GM19372 (cell line): ENCODE results near the gene SFRP2.

ENCODE experiments used
- ATAC-seq: cut with Tn5 transposase; IDR thresholded peaks from one replicate; pipeline ENCODE4 v1.9.1; 2021; ENCODE audit warnings: mild to moderate bottlenecking, low read depth, moderate library complexity; ENCODE audit not compliant: unreplicated experiment

Gene SFRP2, protein sequence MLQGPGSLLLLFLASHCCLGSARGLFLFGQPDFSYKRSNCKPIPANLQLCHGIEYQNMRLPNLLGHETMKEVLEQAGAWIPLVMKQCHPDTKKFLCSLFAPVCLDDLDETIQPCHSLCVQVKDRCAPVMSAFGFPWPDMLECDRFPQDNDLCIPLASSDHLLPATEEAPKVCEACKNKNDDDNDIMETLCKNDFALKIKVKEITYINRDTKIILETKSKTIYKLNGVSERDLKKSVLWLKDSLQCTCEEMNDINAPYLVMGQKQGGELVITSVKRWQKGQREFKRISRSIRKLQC

DNA sequence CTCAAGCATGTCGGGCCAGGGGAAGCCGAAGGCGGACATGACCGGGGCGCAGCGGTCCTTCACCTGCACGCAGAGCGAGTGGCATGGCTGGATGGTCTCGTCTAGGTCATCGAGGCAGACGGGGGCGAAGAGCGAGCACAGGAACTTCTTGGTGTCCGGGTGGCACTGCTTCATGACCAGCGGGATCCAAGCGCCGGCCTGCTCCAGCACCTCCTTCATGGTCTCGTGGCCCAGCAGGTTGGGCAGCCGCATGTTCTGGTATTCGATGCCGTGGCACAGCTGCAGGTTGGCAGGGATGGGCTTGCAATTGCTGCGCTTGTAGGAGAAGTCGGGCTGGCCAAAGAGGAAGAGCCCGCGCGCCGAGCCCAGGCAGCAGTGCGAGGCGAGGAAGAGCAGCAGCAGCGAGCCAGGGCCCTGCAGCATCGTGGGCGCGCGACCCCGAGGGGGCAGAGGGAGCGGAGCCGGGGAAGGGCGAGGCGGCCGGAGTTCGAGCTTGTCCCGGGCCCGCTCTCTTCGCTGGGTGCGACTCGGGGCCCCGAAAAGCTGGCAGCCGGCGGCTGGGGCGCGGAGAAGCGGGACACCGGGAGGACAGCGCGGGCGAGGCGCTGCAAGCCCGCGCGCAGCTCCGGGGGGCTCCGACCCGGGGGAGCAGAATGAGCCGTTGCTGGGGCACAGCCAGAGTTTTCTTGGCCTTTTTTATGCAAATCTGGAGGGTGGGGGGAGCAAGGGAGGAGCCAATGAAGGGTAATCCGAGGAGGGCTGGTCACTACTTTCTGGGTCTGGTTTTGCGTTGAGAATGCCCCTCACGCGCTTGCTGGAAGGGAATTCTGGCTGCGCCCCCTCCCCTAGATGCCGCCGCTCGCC is at the start of gene SFRP2:
Gene SFRP2, minus strand, starts transcription at position 671 of the 864 bp plus-strand sequence. Its CDS starts 248 bp downstream, at position 423.
- no peak for ATAC-seq

DNA sequence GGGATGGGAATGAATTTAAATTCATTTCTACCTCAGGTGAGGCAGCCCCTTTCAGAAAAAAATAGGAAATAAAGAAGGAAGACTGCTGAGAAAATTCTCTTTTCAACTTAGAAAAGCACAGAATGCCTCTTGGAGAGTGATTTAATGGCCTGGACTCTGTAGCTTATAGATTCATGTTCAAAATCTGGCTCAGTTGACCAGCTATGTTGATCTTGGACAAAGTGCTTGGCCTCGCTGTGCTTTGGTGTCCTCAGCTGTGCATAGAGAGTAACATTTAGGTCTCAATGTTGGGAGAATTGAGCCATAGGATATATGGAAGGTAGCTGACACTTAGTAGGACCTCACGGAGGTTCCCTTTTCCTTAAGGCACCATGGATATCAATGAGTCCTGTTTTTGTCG is 49.7 kb upstream of the SFRP2 start:
- ATAC-seq: no peak

DNA sequence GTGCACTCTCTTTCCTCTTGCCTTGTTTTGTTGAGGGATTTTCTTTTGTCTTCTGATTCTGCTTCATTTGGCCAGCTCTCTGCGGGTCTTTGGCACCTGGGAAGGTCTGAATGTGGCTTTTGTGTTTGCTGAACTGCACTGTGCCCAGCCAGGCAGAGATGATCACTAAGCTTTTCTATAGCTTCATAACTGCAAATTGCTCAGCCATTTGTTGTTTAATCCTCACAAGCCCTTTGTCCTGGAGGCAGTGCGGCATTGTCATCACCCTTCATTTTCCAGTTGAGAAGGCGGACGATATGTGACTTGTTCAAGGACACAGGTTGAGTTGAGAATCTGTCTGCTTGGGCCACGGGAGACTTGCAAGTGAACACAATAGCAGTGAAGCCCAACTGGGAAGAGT is 46.0 kb upstream of the SFRP2 start:
- no peak for ATAC-seq

DNA sequence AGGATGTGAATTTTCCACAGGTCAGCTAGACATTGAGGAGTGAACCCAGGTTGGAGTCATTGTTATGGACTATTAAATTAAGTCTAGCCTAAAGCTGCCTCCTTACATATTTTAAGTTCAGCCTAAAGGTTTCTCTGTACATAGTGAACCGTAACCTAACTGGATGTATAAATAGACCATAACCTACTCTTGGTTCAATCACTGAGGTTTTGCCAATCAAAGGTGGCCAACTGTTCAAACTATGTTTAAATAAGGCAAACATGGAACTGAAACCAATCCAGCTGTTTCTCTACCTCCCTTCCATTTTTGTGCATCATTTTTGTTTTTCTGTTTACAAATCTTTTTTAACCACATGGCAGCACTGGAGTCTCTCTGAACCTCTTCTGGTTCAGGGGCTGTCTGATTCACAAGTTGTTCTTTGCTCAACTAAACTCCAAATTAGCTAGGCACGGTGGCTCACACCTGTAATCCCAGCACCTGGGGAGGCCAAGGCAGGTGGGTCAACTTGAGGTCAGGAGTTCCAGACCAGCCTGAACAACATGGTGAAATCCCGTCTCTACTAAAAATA is 43.9 kb upstream of the SFRP2 start:
- ATAC-seq: no peak

DNA sequence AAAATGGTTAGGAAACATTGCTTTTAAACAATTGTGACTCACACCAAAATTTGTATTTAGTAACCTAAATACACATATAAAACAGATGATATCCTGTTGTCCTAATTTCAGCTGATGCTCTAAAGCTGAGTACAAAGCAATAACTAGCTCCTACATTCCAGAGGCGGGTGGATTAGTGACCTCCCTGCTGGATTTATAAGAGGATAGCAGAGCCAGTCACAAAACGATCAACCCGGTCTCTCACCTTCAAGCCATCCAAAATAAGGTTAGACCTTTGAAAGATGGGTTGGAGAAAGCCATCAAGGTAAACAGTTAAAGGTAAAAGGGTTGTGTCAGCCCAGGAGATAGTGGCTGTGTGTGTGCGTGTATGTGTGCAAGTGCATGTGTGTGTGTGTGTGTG is 43.2 kb upstream of the SFRP2 start:
- no peak for ATAC-seq

DNA sequence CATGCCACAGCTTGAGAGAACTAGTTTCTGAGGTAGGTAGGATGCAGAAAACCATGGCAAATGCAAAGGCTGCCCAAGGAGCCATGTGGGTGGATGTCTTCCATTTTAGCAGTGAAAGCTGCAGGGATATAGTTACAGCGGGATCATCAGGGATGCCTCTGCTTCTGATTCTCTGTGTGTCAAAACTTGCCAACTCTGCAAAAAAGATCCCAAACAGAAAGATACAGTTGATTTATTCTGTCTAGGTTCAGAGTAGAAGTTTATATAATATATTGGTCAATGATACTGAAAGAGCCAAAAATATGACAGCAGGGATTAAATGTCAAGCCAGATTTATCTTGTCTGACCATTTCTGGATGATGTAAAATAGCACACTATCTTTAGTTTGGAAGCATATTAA is 42.4 kb upstream of the SFRP2 start:
- ATAC-seq: no peak

DNA sequence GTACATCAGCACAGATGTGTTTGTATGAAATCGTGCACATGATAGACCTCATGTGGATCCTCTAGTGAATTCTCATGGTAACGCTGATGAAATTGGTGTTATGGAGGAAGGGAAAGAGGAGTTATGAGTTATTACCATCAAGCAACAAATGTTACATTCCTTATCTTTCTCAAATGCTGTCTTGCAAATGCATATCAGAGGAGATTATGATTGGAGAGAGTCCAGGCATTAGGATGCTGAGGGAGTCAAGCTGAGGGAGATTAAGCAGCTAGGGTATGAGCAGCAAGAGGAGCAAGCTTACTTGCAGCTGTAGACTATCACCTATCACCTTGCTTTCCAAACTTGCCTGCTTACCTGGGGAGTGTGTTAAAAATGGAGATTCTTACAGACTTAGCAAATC is 36.8 kb upstream of the SFRP2 start:
- no peak for ATAC-seq

DNA sequence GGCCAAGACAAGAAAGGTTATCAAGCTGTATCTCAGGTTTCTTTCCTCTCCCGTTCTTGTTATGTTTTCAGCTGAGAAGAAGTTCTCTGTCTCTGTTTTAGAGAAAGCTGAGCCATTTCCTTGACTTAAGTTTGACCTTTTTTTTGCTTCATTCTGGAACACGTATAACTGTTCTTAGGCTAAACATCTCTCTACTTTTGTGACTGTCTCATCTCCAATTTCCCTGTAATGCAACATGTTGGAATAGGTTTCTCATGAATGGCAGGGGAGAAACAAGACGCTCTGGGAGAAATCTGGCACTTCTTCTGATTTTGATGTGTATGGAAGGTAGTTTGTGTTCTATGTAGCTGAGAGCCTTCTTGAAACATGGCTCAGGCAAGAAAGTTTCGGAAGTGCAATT is 36.2 kb upstream of the SFRP2 start:
- ATAC-seq: no peak

DNA sequence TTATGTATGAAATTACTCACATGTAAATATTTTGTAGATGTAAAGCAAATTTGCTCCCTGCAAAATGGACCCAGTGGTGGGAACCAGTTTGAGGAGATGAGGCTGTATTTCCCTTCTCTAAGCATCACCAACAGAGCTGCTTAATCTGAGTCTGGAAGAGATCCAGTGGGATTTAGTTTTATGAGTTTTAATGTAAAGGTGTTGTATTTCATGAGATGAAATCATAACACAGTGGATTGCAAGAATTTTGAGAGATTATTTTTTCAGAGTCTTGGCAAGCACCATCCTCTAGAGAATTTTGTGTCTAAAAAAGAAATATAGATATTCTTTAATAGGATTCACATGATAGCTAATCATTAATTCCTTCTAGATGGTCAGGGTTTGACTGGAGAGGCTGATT is 35.6 kb upstream of the SFRP2 start:
- ATAC-seq: no peak

DNA sequence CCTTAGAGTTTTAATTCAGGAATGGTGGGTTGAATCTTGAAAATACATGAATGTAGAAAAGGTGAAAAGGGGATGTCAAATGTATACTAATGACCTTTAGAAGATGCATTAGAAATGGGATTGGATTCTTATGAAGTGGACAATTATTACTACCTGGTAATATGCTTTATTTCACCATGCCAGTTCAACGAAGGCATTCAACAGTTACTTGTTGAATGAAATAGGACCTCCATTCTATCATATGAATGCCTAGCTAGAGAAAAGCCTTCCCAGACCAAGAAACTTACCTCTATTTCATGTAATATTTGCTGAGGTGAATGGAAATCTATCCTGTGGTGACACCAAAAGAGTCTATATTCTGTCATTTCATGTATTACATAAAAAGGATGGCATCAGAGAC is 34.6 kb upstream of the SFRP2 start:
- no peak for ATAC-seq

DNA sequence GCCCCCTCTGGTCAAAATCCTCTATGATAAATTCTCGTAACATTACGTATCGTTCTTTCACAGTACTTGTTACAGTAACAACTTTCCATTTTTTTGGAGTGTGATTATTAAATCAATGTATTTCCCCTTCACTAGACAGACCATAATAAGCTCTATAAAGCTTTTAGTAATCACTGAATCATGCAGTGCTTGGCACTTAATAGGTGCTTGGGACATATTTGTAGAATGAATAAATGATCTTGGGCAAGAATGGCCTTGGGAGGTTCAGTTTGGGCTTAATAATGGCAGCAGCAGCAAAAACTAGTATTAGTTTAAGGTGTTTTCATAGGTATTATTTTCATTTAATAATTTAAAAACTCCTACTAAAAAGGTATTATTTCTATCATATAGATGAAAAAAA is 33.4 kb upstream of the SFRP2 start:
- no peak for ATAC-seq

DNA sequence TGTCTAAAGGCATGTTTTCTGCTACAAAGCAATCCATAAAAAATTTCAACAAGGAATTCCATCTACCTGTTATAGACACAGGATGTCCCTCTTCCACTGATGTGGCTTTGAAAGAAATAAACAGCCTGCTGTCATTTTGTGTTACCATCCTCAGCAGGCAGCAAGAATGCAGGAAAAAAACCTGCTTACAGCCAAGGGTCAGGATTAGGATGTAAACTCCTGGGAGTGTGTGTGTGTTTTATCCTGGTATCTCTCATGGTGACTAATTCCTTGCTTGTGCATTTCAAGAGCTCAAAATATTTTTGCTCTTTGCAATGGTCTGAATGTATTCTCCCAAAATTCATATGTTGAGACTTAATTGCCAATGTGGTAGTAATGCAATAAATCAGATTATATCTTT is 28.6 kb upstream of the SFRP2 start:
- no peak for ATAC-seq

DNA sequence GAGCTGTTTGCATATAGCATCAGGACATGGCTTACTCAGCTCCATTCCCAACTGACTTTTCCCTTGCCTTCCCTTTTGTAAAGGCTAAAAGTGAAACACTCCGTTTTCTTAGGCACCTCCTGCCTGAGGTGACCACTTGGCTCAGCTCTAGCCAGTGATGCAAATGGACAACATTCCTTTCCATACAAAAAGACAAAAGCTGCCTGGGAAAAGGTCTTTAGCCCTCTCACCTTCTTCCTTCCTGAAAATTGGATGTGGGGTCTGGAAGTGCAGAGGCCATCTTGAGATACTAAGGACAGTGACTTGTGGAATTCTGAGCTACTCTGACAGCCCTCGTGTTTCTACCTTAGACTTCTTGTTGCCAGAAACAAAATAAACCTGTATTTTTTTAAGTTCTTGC is 27.7 kb upstream of the SFRP2 start:
- ATAC-seq: no peak

DNA sequence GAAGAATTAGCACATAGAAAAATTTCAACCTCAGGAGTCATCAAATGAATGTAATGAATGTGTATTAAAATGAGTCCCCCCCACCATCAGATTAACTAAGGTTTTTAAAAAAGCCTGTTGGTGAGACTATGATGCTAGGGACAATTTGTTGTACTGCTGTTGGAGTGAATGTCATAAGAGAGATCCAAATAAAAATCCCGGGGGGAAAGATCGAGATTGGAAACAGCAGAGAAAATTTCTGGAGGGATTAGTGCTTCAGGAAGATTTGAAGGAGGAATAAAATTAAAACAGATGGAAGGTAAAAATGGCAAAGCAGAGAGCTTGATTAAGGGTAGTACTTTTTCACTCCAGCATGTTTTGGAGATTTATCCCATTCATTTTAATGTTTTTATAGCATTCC is 25.9 kb upstream of the SFRP2 start:
- ATAC-seq: no peak

DNA sequence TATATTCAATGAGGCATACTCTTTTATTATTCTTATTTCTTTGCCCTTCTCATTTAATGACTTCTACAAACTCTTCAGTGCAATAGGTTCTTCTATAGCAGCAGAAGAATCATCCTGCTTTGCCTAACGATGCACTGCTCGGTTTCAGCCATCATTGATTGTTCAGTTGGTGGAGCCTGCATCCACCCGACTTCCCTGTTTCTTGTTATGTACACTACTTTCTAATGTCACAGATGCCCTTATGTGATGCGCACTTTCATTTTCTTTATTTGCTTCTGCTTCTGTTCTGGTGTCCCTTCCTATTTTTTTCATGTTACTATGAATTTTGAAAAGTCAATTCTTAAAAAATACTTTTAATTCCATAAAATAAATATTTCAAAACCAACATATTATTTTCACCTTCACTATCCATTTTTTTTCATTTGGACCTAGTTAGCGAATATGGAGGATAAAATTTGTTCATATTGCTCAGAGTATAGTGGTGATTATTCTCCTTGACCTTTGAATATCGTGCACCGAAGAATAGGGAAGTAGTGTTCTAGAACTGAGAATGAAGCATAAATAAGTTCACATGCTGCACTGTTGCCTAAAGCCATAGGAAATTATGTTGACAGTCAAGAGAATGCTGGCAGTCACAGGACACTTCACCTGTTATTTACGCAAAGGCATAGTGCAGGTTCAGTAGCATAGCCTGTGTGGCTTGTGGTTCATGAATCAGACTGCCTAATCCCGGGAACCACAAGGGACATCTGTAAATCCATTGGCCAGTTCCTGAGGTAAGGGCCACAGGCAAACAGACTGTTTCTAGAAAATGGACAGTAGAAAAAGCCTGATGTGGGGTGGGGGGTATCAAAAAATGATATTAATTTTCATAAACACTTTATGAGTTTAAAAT is 21.3 kb upstream of the SFRP2 start:
- no peak for ATAC-seq

DNA sequence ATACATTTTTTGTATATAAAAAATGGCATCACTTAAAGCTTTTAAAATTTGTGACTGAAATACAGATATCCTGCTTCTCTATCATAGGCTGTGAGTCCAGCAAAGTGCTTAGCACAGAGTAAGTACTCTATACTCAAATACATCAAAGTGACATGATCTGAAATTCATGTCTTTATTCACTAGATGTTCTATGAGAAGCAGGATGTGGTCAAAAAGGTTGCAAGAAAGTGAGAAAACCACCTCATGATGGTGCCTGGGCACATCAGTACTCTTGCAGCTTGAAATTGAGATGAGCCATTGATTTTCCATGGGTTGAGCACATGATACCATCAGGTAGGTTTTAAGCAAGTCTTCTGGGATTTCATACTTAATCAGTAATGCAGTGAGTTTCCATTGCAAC is 20.4 kb upstream of the SFRP2 start:
- no peak for ATAC-seq

DNA sequence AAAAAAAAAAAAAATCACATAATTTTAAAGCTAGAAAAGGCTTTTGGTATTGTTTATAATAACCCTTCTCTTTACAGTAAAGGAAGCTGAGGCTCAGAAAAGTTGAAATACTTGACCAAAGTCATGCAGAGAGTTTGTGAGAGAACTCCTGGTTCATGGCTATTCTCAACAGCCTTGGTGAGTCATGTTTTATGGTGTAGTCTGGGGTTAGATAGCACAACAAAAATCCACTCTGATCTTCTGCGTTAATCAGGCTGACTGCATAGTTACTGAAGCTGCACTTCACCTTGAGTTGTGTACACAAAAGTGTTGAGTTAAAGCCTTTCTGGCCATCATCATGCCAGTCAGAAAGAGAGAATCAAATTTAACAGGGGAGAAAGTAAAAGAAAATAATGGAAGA is 19.3 kb upstream of the SFRP2 start:
- no peak for ATAC-seq

DNA sequence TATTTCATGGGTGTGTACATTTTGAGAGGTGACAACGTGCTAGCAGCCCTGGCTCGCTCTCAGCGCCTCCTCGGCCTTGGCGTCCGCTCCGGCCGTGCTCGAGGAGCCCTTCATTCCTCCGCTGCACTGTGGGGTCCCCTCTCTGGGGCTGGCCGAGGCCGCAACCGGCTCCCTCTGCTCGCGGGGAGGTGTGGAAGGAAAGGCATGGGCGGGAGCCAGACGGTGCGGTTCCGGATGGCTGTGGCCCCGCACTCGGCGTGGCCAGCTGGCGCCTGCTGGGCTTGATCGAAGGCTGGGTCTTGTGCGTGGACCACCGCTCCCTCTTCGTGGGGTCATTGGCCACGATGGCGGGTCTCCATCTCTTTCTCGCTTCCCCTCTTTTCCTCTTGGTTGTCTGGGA is 17.2 kb upstream of the SFRP2 start:
- no peak for ATAC-seq

DNA sequence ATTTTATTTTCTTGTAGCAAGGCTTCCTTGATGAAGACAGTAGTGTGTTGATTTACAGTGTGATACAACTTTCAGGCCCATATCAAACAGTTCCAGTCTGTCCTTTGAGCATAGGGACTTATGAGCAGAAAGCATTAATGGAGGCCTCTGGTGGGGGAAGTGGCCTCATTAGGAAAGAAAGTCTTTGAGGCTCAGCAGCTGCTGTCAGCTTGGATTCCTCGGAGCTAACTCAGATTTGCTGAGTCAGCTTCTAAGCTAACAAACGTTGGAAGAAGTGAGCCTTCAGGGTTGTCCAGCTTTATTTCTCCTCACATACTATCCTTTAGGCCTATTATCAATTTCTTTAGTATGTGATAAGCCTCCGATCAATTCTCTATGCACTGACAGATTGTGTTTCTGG is 15.8 kb upstream of the SFRP2 start:
- ATAC-seq: no peak

DNA sequence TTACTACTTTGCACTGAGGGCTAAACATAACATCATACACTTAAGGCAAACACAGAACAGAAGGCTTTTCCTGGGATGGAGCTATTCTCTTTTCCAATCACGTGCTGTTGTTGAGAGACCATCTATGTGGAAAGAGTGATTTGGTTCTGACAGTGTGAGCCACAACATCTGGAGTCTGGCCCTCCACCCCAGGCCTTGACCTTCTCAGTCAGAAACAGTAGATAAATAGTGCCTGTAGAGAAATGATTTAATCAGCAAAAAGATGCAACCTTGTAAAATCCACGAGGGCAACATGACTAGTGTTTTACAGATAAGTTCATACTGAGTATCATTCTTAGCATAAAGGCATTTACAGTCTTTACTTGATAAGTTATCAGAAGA is 10.8 kb upstream of the SFRP2 start:
- ATAC-seq: no peak
